Vagina (tissue), 2 donors: ENCODE measurements around the gene NUBPL.

Source experiments
- CTCF ChIP-seq, 3 experiments: fragments of 450-650 bp in 2 of 3; fragments of 200-600 bp in 1 of 3; sonication (generic) in 1 of 3; IDR thresholded peaks; one replicate each; pipeline ENCODE4 v1.5.1; 2017 to 2019; ENCODE audit warnings: antibody characterized with exemption in 3 of 3, mild to moderate bottlenecking in 2 of 3, moderate library complexity in 2 of 3
- POLR2A ChIP-seq, 2 donors: fragments of 450-650 bp; IDR thresholded peaks; one replicate each; pipeline ENCODE4 v1.6.1; 2017; ENCODE audit warnings: antibody characterized with exemption in 2 of 2, mild to moderate bottlenecking in 2 of 2, moderate library complexity in 2 of 2

GRCh38 chr14:31660191-31660590, 99.0 kb downstream of the NUBPL start:
- TF ChIP-seq CTCF (IDR thresholded peaks at IDR 0.05) (no peak), POLR2A (IDR thresholded peaks at IDR 0.05) (no peak)
